H1 (cell line): ENCODE results near the gene KLHL18. TPM values are rescaled to one million over a fixed set of nuclear protein-coding genes. Genes with fewer than 3 reads are reported as not detected.

ENCODE experiments used
- GABPA ChIP-seq: IDR thresholded peaks from 2 replicates; pipeline ENCODE4 v1.6.1; 2011; ENCODE audit warnings: mild to moderate bottlenecking, low read length, moderate library complexity, borderline replicate concordance; ENCODE audit not compliant: insufficient read depth
- GTF2F1 ChIP-seq: IDR thresholded peaks from 2 replicates; pipeline ENCODE4 v1.6.1; 2012; ENCODE audit warnings: low read depth, low read length, improper control_type of control experiment, borderline replicate concordance
- MAX ChIP-seq: IDR thresholded peaks from 2 replicates; pipeline ENCODE4 v1.6.1; 2012; ENCODE audit warnings: inconsistent platforms
- POLR2AphosphoS5 ChIP-seq: IDR thresholded peaks from 2 replicates; pipeline ENCODE4 v1.6.1; 2011; ENCODE audit warnings: low read depth, low read length
- RXRA ChIP-seq: IDR thresholded peaks from 2 replicates; pipeline ENCODE4 v1.6.1; 2011; ENCODE audit warnings: low read depth, mild to moderate bottlenecking, low read length, moderate library complexity; ENCODE audit not compliant: insufficient read depth
- polyA plus RNA-seq, 7 experiments: library from polyadenylated mRNA; depleted of rRNA in 3 of 7; stranded (reverse) in 5 of 7; unstranded in 2 of 7; fragments of >200 nt in 5 of 7; fragments of 200-250 nt in 2 of 7; gene quantifications; 1 replicate in 5 of 7; 2 replicates in 1 of 7; 4 replicates in 1 of 7; pipeline versions ENCODE4 v1.2.1 to v1.2.3, GENCODE V29; 2011 to 2013; ENCODE audit warnings: missing spikeins in 2 of 7, mixed read lengths in 2 of 7
- total RNA-seq: library from RNA; stranded (reverse); fragmentation: NEBNext Ultra II Directional; extraction: Animal tissue kit (Norgen Biotek cat#: 25700); gene quantifications from 2 replicates; pipeline ENCODE4 v1.2.1, GENCODE V29; 2021

Gene KLHL18
- total and polyA plus RNA-seq, 2 of the 8 experiments (the other 6 are each of a cell fraction or from before 2014, with no cell fraction given): 19.9 to 31.7 TPM

- no peak for TF ChIP-seq POLR2AphosphoS5
- TF ChIP-seq GTF2F1: no peak
- no peak for TF ChIP-seq RXRA
- TF ChIP-seq MAX: no peak
- no peak for TF ChIP-seq GABPA
Measured at GRCh38 chr3:47392933-47393332, 110.2 kb downstream of the KLHL18 start (continued).
